Sciatic nerve (tissue), 2 donors: Measurements from ENCODE around the gene FN1. TPM values are rescaled to one million over a fixed set of nuclear protein-coding genes. Genes with fewer than 3 reads are reported as not detected.

Source experiments
- ATAC-seq: fragments of 200-7000 bp; cut with Tn5 transposase; one replicate; pipeline ENCODE4 v1.9.1; 2020; ENCODE audit warnings: mild to moderate bottlenecking, moderate library complexity
- DNase-seq: peaks from one replicate; pipeline ENCODE4 v3.0.0-alpha.2; 2020; ENCODE audit warnings: low spot score
- intact Hi-C: fragments of 100-400 bp; cut with DNase I; formaldehyde crosslinking; loops from one replicate; pipeline ENCODE4 v1.14.2; 2022
- total RNA-seq: library from RNA; stranded (reverse); fragmentation: NEBNext Ultra II Directional; extraction: Animal tissue kit (Norgen Biotek cat#: 25700); gene quantifications from one replicate; pipeline ENCODE4 v1.2.1, GENCODE V29; 2021
- donor health status: DM: no; HTN: no; CAD: no.
- donor health status: DM: no; HTN: no; CAD: no.

The FN1 gene
- total RNA-seq: 986 TPM

DNA sequence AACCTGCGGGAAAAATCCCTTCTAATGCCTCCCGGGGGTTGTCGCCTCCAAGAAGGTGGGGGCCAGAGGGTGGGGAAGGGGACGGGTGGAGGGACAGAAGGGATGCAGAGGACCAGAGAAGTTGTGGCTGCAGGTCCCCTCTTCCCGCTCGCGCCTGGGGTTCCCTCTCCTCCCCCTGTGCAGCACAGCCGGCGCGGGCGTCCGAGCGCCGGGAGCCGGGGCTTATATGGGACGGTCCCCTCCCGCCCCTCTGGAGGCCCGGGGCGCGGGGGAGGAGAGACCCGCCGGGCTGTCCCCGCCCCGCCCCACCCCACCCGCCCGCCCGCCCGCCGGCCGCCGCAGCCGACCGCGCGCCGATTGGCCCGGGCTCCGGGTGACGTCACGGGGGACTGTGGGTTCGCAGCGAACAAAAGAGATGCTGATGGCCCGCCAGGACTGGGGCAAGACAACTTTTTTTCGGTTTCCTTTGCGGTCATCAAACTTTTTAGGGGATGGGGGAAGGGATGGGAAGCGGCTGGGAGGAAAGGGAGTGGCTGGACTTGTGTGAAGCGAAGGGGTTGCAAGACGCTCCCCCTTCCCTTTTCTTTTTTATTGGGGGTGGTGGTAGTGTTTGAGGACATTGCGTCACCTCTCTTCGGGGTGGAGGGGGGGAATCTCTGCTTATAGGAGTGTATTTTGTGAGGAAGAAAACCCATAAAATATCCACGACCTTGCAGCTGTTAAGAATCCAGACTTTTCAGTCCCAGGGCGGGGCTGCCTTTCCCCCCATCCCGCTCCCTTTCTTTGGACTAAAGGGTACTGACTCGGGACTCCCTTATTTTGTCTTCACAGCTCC is at the start of gene FN1:
TSS of gene FN1 (minus strand) at position 199 of the 835 bp plus-strand sequence. CDS start 266 bp downstream, outside the sequence.
- ATAC-seq (peak; percentile 90), DNase-seq (peak; percentile 96)
- intact Hi-C loops: no loop called here

DNA sequence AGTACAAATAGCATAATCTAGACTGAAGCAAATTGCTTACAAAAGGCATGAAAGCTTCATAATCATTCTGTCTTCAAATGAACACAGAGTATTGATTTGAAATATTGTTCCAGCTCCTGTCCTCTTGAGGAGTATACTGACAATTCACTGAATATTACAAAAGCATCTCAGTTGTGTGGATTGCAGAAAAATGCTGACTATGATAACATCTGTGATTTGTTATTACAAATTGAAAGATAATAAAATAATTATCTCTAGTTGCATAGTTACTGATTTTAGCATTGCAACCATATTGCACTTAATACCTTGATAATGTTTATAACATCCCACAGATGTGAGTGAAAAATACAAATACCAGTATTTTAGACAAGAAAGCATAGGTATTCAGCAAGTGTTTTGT is 49.2 kb upstream of the FN1 start:
- intact Hi-C loops: no loop called here
- ATAC-seq (no peak), DNase-seq (no peak)

DNA sequence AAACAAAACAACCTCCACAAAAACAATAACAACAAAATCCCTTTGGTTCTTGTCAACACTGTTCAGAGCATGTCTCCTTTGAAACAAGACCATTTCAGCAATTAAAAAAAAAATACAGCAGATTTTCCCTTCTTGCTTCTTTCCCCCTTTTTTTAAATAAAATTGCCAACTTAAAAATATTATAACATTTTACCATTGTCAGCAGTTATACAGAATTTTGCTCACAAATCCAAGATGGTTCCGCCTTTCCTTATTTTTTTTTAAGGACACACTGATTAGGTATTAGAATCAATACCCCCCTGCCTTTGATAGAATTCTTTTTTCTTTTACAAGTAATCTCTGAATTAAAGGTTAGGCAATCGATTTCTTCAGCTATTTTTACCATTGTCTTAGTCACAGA is 48.7 kb upstream of the FN1 start:
- no peak for ATAC-seq
- intact Hi-C loops: no loop called here
- no peak for DNase-seq

DNA sequence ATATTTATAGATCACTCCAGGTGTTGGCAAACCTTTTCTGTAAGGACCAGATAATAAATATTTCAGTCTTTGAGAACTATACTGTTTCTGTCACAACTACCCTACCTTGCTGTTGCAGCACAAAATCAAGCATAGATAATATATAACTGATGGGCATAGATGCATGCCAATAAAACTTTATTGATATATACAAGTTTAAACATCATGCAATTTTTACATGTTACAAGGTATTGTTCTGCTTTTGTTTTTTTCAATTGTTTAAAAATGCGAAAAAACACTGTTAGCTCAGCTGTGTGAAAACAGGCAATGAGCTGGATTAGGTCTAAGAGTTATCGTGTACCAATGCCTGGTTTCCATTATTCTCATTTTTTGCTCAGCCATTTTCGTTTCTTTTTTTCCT is 47.6 kb upstream of the FN1 start:
- ATAC-seq: no peak
- intact Hi-C loops: no loop called here
- DNase-seq: no peak

DNA sequence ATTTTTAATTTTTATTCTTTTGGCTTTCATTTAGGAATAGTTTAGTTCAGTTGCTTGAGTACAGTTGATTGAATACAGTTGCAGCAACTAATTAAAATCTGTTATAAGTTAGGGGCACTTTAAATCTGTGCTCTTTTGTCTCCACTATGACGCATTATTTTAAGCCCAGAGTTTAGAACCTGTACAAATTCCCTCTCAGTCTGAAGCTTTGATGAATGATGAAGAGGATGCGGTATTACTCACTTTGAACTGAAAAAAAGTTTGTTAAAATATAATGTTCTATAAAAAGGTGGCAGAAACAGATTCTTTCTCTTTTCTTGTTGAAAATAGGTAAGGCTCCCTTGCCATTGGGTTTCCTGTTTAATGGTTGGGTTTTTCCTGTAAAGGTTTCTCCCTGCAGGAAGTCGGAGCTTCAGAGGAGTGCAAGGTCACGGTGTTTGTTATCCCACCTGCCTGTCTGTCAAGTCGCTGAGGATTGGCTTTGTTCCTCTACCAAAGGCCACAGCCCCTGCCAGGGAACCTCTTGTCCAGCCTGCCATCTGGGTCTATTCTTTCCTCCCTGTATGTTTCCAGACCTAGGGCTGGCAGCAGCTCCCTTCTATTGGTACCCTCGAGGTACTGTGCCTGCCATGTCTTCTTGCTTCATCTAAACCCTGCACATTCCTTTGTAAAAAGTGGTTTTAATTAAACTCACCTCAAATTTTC is 43.8 kb upstream of the FN1 start:
- ATAC-seq (no peak), DNase-seq (no peak)
- intact Hi-C loops: no loop called here

DNA sequence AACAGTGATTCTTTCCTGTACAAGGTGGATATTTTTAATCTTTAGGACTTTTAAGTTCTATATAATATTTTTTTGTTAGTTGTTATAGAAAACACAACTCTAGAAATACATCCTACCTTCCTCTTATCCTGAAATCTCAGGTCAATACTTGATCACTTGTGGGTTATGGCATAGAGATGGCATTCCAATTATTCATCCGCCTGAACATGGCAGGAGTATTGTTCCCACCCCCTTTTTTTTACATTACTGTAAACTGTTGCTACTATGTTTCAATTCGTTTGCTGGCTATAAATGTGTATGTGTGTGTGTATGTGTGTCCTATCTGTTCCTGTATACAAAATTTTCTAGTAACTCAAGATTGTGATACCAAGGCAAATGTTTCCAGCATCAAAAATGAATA is 43.3 kb upstream of the FN1 start:
- no peak for ATAC-seq
- intact Hi-C loops: no loop called here
- no peak for DNase-seq

DNA sequence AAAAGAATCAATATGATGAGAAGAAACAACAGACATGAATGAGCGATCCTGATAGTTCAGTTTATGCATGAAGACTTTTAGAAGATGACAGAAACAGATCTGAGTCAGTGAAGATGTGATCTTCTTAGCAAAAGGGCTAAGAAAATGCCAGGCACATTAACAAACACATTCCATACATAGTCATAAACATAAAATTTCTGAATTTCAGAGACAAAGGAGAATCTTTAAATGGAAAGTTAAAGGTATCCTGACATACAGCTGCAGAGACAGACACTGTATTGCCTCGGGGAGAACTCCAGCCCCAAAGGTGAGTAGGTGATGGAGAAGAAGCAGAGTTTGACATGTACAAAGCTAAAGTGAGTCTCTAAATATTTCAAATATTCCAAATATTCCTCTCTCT is 40.6 kb upstream of the FN1 start:
- ATAC-seq: no peak
- intact Hi-C loops: no loop called here
- DNase-seq: no peak

DNA sequence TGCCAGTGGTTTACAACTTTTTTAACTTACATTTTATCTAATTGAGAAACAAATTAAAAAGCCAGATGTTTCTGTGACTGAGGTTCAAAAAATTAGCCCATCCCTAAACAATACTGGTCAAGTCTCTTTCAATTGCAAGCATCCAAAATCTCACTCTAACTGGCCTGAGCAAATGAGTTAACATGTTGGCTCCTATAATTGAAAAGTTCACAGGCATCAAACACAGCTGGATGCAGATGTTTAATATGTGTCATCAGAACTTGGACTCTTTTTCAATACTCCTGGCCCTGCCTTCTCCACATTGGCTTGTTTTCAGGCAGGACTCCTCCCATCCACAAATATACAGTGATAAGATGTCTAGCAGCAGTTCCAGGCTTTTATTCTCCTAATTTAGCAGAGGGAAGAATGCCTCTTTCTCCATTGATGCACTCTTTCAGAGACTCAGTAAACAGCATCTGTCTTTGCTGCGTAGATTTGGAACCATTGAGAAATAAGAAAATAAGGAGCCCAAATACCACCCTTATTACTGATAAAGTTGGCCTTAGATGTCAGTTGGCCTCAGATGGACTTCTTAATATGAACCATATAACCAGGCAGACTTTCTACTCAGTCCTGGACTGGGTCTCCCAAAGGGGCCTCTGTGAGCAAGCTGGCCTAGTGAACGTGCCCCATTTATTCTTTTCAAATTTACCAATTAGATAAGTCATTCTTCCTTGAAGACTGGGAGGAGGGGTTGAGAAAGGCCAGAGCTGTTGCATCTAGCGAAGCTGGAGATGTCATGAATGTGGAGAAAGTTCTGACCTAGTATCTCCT is 30.4 kb upstream of the FN1 start:
- DNase-seq (no peak), ATAC-seq (peak; percentile 64)
- intact Hi-C loops: no loop called here

DNA sequence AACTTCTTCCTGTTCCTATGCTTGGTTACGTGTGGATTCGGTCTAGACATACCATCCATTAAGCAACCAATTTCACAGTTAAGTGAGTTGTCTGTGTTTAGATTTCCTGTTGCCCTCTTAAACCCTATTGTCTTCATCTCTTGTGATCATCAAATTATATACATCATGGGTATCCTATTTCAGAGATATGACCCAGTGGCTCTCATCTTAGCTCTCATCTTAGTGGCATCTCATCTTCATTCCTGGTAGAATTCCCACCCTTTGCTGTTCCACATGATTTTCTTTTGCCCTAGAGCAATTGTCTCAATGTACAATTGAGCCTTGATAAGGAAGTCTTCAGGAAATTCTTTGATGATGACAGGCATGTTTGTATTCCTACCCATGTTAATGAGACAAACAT is 29.4 kb upstream of the FN1 start:
- intact Hi-C loops: no loop called here
- ATAC-seq (no peak), DNase-seq (no peak)

DNA sequence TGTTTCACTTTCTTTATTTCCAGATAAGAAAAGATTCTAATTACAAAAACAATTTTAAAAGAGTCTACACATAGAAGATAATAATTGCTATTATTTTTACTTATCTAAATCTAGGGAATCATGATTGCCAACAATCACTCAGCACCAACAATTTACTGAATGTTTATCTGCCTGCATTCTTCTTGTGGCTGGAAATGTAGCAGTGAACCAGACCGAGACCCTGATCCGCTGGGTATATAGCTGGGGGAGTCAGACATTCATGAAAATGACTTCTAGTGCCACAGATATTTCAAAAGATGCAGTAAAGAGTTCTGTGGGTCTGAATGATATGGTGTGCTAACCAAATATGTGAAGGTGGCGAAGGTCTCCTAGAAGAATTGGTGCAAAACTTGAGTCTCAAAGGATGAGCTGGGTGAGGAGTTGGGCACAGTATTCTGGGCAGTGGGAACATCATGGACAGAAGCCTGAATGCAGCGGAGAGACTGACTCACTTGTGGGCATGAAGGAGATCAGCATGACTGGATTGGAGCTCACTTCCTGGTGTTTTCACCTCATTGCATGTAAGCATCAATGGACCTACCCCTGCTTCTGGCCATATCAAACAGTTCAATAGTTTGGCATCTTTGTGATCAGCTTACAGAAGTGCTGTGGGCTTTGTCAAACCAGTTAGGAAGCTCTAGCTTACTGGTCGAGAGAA is 26.1 kb upstream of the FN1 start:
- intact Hi-C loops: no loop called here
- DNase-seq (no peak), ATAC-seq (no peak)

DNA sequence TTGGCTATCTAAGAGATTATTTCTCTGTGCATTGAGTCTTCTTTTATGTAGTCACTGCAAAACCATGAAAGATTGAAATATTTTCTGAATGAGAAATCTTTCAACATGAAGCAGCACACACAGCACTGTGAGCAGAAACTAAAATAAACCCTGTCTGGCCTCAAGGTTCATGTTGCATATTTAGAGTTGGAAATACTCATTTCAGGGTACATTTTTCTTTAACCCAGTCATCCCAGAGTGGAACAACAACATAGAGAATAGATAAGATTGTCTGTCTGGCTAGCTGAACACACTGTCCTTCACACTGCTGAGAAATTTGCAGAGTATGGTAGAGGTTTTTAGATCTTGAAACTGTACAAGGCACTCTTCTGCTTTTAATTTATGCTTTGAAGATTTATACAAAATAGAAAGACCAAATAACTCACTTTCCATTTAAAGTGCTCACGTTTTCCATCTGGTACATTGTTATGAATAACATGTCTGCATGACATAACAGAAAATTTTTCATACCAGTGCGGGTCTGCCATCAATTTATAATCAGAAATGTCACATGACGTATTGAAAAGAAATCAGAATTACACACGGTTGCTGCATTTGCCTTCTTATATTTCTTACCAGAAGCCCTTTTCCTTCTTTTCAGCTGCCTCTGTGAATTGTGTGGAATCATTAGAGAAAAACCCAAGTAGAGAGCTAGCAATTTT is 25.0 kb upstream of the FN1 start:
- intact Hi-C loops: no loop called here

DNA sequence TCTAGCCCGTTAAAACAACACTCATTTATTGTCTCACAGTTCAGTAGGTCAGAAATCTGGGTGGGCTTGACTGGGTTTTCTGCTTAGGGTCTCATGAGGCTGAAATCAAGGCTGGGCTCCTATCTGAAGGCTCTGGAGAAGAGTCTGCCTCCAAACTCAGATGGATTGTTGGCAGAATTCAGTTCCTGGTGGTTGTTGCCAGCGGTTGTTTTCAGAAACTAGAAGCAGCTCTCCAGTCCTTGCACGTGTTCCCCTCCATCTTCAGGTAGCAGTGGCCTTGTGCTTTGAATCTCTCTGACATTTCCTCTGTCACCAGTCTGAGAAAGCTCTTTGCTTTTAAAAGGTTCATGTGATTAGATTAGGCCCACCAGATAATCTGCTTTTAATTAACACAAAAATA is 20.1 kb upstream of the FN1 start:
- DNase-seq: no peak
- no peak for ATAC-seq
- intact Hi-C loops: no loop called here

More for the DNA sequence above, 25.0 kb upstream of the FN1 start:
- ATAC-seq (no peak), DNase-seq (no peak)

DNA sequence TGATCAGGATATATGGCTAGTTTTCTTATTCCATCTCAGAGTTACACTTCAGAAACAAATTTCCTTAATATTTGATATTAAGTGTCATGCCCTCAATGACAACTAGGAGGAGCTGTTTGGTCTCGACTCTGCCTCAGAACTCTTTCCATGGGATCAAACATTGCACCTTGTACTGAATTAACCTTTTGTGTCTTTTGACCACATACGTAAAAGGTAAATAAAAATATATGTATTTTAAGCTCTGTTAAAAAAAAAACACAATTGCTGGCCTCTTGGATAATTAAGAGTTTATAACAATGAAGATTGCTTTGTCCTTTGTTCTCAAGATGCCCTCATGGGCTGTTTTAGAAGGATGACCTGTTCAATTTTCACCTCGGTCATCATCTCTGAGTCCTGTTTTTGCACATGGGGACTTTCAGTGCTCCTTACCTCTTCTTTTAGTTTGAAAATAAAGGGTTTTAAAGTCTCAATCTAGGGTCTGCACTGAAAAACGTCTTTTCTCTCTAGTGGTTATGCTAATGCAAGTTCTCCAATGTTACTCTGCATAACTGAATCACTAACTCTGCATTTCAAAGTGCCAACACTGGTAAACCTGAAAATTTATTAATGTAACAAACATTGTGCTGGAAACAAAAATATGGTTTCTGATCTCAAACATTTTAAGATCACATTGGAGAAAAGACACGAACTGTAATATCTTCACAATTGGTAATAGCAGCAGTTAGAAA is 18.8 kb upstream of the FN1 start:
- peak; percentile 64 for ATAC-seq
- intact Hi-C loops: no loop called here
- no peak for DNase-seq

DNA sequence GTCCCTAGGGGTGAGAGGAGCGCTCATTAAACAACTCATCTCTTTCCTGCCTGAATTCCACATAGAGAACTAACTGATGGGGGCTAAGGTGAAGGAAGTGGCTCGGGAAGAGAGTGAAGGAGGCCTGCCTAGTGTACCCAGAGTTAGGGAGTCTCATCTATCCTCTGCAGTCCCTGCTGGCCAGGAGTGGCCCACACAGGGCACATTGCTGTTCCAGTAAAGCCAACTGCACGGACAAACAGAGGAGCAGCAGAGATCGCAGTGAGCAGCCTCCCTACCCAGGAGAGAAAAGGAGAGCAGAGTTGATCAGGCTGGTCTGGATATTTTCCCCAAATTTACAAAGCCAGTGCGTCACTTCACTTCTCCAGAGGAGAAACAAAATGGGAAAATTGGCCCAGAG is 16.9 kb upstream of the FN1 start:
- DNase-seq (no peak), ATAC-seq (no peak)
- intact Hi-C loops: no loop called here

DNA sequence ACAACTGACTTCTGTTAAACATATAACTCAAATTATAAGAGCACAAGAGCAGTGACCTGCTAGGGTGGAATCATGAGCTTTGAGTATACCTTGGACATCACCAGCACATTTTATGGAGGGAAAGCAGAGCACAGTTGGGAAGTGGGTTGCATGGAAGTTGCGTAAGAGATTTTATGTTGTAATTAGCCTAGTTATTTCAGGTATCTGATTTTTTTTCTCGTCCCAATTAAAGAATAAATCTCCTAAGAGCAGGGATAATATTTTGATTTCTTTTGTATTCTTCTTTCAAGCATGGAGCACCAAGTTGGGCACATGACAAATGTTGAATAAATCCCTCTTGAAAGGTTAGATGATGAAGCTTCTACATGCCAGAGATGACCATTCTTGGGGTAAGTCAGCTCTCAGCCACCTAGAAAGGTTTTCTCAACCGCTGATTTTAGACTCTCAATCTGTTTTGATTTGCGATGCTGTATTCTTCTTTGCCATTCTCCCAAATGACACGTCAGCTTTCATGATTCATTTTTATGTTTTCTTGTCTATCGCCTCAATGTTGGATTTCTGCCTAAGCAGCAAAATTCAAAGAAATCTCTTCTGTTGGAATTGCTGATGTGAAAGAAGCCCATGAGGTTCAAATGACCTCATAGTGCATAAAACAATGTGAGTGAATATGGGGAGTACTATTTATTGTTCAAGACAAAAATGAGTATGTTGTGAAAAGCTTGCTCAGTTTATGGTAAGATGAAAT is 15.3 kb upstream of the FN1 start:
- ATAC-seq (no peak), DNase-seq (no peak)
- intact Hi-C loops: no loop called here

DNA sequence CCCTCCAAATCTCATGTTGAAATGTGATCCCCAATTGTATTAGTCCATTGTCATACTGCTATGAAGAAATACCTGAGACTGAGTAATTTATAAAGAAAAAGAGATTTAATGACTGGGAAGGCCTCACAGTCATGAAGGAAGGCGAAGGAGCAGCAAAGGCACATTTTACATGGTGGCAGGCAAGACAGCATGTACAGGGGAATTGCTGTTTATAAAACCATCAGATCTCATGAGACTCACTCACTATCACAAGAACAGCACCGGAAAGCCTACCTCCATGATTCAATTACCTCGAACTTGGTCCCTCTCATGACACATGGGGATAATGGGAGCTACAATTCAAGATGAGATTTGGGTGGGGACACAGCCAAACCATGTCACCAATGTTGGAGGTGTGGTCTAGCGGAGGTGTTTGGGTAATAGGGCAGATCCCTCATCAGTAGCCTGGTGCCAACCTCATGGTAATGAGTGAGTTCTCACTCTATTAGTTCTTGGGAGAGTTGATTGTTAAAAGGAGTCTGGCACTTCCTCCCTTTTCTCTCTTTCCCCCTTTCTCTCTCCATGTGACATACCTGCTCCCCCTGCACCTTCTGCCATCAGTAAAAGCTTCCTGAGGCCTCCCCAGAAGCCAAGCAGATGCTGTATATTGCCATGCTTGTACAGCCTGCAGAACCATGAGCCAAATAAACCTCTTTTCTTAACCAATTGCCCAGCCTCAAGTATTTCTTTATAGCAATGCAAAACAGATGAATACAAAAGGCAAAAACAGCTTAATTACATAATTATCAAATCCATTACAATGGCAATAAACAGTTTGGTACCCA is 14.5 kb upstream of the FN1 start:
- intact Hi-C loops: no loop called here
- ATAC-seq (no peak), DNase-seq (no peak)

DNA sequence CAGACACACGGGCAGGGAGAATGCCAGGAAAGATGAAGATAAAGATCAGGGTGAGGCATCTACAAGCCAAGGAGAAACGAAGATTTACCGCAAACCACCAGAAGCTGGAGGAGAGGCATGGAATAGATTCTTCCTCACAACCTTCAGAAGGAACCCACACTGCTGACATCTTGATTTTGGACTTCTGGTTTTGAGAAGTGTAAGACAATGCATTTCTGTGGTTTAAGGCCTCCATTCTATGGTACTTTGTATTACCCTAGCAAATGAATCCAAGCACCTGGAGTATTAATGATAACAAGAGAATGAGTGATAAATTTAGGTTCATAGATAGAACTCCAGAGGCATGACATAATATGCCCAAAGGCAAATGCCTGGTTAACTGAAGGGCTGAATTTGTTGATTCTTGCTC is 11.8 kb upstream of the FN1 start:
- intact Hi-C loops: no loop called here
- no peak for DNase-seq

More for the DNA sequence above, 11.8 kb upstream of the FN1 start:
- ATAC-seq: no peak
